ENCODE data around the gene ASXL1.

DNA sequence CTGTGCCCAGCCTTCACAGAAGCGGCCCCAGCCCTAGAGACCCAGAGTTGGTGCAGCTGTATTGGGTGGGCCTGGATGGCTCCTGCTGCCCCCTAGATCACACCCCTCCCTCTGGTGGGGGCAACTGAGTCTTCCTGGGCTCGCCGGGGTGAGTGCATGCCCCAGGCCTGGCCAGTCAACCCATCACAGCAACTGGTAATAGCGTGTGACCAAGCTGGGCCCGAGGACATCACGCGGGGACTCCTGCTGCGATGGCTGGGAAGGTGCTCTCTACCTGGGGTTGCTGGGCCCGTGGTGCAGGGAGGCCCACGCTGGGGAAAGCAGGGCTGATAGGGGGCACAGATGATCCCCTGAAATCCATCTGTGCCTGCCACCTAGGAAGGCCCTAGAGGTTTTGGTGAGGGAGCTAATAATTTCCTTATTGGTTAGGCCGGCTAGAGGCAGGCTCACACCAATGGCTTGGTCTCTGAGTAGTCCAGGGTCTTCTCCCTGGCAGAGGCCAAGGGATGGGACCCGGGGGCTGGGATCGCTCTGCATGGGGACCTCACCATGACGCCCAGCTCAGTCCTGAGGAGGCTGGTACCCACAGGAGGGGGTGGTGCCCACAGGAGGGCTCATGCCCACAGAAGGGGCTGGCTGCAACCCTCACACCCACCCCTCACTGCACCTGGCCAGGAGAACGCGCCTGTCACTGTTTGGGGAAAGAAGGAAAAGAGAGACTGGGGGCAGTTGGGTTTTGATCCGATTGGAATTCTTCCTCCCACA lies 103.9 kb downstream of the ASXL1 start:
- TF ChIP-seq, protein P1, sequence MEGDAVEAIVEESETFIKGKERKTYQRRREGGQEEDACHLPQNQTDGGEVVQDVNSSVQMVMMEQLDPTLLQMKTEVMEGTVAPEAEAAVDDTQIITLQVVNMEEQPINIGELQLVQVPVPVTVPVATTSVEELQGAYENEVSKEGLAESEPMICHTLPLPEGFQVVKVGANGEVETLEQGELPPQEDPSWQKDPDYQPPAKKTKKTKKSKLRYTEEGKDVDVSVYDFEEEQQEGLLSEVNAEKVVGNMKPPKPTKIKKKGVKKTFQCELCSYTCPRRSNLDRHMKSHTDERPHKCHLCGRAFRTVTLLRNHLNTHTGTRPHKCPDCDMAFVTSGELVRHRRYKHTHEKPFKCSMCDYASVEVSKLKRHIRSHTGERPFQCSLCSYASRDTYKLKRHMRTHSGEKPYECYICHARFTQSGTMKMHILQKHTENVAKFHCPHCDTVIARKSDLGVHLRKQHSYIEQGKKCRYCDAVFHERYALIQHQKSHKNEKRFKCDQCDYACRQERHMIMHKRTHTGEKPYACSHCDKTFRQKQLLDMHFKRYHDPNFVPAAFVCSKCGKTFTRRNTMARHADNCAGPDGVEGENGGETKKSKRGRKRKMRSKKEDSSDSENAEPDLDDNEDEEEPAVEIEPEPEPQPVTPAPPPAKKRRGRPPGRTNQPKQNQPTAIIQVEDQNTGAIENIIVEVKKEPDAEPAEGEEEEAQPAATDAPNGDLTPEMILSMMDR (conservative IDR thresholded peaks at IDR 0.05; ENCODE audit: low read depth in 2 of 2): no peak
- TF ChIP-seq EZH2phosphoT487 (IDR thresholded peaks at IDR 0.05; ENCODE audit: unreplicated experiment) (no peak), CREB1 (CRISPR knock-in tag; IDR thresholded peaks at IDR 0.05; ENCODE audit: low read depth) (no peak), POLR2AphosphoS5 (IDR thresholded peaks at IDR 0.05; ENCODE audit: low read depth) (no peak), EZH2 (IDR thresholded peaks at IDR 0.05; ENCODE audit: low read depth, unreplicated experiment) (no peak), JUNB (IDR thresholded peaks at IDR 0.05; ENCODE audit: unreplicated experiment) (no peak), ZNF331 (CRISPR knock-in tag; IDR thresholded peaks at IDR 0.05; ENCODE audit: low read depth) (no peak), ZNF114 (CRISPR knock-in tag; IDR thresholded peaks at IDR 0.05) (no peak), NANOG (IDR thresholded peaks at IDR 0.05; ENCODE audit: borderline replicate concordance) (no peak)
- TF ChIP-seq, protein P2, sequence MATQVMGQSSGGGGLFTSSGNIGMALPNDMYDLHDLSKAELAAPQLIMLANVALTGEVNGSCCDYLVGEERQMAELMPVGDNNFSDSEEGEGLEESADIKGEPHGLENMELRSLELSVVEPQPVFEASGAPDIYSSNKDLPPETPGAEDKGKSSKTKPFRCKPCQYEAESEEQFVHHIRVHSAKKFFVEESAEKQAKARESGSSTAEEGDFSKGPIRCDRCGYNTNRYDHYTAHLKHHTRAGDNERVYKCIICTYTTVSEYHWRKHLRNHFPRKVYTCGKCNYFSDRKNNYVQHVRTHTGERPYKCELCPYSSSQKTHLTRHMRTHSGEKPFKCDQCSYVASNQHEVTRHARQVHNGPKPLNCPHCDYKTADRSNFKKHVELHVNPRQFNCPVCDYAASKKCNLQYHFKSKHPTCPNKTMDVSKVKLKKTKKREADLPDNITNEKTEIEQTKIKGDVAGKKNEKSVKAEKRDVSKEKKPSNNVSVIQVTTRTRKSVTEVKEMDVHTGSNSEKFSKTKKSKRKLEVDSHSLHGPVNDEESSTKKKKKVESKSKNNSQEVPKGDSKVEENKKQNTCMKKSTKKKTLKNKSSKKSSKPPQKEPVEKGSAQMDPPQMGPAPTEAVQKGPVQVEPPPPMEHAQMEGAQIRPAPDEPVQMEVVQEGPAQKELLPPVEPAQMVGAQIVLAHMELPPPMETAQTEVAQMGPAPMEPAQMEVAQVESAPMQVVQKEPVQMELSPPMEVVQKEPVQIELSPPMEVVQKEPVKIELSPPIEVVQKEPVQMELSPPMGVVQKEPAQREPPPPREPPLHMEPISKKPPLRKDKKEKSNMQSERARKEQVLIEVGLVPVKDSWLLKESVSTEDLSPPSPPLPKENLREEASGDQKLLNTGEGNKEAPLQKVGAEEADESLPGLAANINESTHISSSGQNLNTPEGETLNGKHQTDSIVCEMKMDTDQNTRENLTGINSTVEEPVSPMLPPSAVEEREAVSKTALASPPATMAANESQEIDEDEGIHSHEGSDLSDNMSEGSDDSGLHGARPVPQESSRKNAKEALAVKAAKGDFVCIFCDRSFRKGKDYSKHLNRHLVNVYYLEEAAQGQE (IDR thresholded peaks at IDR 0.05; ENCODE audit: unreplicated experiment): no peak
- TF ChIP-seq, protein P3, sequence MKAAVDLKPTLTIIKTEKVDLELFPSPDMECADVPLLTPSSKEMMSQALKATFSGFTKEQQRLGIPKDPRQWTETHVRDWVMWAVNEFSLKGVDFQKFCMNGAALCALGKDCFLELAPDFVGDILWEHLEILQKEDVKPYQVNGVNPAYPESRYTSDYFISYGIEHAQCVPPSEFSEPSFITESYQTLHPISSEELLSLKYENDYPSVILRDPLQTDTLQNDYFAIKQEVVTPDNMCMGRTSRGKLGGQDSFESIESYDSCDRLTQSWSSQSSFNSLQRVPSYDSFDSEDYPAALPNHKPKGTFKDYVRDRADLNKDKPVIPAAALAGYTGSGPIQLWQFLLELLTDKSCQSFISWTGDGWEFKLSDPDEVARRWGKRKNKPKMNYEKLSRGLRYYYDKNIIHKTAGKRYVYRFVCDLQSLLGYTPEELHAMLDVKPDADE (IDR thresholded peaks at IDR 0.05): no peak
- TF ChIP-seq, protein P4, sequence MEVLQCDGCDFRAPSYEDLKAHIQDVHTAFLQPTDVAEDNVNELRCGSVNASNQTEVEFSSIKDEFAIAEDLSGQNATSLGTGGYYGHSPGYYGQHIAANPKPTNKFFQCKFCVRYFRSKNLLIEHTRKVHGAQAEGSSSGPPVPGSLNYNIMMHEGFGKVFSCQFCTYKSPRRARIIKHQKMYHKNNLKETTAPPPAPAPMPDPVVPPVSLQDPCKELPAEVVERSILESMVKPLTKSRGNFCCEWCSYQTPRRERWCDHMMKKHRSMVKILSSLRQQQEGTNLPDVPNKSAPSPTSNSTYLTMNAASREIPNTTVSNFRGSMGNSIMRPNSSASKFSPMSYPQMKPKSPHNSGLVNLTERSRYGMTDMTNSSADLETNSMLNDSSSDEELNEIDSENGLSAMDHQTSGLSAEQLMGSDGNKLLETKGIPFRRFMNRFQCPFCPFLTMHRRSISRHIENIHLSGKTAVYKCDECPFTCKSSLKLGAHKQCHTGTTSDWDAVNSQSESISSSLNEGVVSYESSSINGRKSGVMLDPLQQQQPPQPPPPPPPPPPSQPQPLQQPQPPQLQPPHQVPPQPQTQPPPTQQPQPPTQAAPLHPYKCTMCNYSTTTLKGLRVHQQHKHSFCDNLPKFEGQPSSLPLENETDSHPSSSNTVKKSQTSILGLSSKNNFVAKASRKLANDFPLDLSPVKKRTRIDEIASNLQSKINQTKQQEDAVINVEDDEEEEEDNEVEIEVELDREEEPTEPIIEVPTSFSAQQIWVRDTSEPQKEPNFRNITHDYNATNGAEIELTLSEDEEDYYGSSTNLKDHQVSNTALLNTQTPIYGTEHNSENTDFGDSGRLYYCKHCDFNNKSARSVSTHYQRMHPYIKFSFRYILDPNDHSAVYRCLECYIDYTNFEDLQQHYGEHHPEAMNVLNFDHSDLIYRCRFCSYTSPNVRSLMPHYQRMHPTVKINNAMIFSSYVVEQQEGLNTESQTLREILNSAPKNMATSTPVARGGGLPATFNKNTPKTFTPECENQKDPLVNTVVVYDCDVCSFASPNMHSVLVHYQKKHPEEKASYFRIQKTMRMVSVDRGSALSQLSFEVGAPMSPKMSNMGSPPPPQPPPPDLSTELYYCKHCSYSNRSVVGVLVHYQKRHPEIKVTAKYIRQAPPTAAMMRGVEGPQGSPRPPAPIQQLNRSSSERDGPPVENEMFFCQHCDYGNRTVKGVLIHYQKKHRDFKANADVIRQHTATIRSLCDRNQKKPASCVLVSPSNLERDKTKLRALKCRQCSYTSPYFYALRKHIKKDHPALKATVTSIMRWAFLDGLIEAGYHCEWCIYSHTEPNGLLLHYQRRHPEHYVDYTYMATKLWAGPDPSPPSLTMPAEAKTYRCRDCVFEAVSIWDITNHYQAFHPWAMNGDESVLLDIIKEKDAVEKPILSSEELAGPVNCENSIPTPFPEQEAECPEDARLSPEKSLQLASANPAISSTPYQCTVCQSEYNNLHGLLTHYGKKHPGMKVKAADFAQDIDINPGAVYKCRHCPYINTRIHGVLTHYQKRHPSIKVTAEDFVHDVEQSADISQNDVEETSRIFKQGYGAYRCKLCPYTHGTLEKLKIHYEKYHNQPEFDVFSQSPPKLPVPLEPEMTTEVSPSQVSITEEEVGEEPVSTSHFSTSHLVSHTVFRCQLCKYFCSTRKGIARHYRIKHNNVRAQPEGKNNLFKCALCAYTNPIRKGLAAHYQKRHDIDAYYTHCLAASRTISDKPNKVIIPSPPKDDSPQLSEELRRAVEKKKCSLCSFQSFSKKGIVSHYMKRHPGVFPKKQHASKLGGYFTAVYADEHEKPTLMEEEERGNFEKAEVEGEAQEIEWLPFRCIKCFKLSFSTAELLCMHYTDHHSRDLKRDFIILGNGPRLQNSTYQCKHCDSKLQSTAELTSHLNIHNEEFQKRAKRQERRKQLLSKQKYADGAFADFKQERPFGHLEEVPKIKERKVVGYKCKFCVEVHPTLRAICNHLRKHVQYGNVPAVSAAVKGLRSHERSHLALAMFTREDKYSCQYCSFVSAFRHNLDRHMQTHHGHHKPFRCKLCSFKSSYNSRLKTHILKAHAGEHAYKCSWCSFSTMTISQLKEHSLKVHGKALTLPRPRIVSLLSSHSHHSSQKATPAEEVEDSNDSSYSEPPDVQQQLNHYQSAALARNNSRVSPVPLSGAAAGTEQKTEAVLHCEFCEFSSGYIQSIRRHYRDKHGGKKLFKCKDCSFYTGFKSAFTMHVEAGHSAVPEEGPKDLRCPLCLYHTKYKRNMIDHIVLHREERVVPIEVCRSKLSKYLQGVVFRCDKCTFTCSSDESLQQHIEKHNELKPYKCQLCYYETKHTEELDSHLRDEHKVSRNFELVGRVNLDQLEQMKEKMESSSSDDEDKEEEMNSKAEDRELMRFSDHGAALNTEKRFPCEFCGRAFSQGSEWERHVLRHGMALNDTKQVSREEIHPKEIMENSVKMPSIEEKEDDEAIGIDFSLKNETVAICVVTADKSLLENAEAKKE (CRISPR knock-in tag; IDR thresholded peaks at IDR 0.05): no peak

All from GM23338 (cell line).